ENCODE data around the gene ATRNL1.
"Not testable (repeated sequence)": the region's sequence is repeated elsewhere in the genome, so short reads cannot be mapped to it uniquely, and the experiment has no call there.

Gene ATRNL1

DNA sequence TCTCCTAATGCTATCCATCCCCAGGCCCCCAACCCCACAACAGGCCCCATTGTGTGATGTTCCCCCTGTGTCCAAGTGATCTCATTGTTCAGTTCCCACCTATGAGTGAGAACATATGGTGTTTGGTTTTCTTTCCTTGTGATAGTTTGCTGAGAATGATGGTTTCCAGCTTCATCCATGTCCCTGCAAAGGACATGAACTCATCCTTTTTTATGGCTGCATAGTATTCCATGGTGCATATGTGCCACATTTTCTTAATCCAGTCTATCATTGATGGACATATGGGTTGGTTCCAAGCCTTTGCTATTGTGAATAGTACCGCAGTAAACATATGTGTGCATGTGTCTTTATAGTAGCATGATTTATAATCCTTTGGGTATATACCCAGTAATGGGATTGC is 160.6 kb downstream of the ATRNL1 start:
- not testable (repeated sequence) for DNase-seq

DNA sequence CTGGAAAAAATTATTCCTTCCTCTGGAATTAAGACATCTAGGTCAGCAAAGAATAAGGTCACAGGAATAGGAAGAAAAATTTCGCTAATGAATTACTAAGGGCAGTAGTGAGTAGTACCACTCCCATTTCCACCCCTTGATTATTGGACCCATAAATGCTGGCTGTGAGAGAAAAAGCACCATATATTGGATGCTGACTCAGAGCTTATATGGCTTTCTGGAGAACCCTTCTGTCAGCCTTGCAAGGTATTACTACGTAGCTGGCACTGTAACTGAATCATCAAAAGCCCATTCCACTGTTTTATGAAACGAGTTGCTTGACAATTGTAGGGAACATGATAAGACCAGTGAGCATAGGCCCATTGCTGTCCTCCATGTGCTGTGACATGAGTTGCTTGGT is 179.3 kb downstream of the ATRNL1 start:
- DNase-seq = no peak

DNA sequence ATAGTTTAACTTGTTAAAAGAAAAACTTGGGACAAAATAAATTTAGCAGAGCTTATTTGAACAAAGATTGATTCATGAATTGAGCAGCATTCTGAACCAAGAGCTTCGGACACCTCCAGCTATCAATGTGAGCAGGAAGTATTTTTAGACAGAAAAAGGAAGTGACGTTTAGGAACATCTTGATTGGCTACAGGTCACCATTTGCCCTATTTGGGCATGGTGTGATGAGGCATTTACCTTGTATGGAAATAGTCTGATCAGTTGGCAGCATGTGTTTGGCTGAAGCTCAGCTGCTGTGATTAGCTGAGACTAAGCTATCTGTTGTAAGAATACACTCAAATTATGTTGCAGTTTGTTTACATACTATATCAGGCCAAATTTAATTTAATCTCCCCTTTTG is 185.1 kb downstream of the ATRNL1 start:
- DNase-seq = no peak

- DNase-seq = no peak
These were observed 202.1 kb downstream of the ATRNL1 start for GRCh38 chr10:115295213-115295805.

- no peak for DNase-seq
These were observed 206.9 kb downstream of the ATRNL1 start for GRCh38 chr10:115300080-115300479.

DNA sequence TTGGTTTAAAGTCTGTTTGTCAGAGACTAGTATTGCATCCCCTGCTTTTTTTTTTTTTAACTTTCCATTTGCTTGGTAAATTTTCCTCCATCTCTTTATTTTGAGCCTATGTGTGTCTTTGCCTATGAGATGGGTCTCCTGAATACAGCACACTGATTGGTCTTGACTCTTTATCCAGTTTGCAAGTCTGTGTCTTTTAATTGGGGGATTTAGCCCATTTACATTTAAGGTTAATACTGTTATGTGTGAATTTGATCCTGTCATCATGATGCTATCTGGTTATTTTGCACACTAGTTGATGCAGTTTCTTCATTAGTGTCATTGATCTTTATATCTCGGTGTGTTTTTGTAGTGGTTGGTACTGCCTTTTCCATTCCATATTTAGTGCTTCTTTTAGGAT is 226.5 kb downstream of the ATRNL1 start:
- not testable (repeated sequence) for DNase-seq

- no peak for DNase-seq
These were observed 228.2 kb downstream of the ATRNL1 start for GRCh38 chr10:115321360-115321759.

- DNase-seq = no peak
These were observed 235.2 kb downstream of the ATRNL1 start for GRCh38 chr10:115328331-115328730.

- DNase-seq = no peak
These were observed 242.2 kb downstream of the ATRNL1 start for GRCh38 chr10:115335366-115335765.

GRCh38 chr10:115355162-115355760 is 262.1 kb downstream of the ATRNL1 start:
- DNase-seq = no peak

DNA sequence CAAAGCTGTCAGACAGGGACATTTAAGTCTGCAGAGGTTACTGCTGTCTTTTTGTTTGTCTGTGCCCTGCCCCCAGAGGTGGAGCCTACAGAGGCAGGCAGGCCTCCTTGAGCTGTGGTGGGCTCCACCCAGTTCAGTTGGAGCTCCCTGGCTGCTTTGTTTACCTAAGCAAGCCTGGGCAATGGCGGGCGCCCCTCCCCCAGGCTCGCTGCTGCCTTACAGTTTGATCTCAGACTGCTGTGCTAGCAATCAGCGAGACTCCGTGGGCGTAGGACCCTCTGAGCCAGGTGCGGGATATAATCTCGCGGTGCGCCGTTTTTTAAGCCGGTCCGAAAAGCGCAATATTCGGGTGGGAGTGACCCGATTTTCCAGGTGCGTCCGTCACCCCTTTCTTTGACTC is 274.8 kb downstream of the ATRNL1 start:
- DNase-seq = not testable (repeated sequence)

- no peak for DNase-seq
These were observed 285.9 kb downstream of the ATRNL1 start for GRCh38 chr10:115379064-115379463.

GRCh38 chr10:115384665-115385064 is 291.5 kb downstream of the ATRNL1 start:
- DNase-seq = no peak

DNA sequence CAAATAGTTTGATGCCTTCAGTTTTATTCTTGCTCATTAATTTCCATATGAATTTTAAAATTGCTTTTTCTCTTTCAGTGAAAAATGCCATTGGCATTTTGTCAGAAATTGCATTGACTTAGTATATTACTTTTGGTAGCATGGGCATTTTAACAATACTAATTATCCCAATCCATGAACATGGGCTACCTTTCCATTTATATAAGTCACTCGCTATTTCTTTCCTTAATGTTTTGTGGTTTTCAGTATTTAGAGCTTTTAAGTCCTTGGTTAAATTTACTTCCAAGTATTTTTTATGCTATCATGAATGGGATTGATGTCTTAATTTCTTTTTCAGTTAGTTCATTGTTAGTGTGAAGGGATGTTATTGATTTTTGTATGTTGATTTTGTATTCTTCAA is 297.4 kb downstream of the ATRNL1 start:
- no peak for DNase-seq

- DNase-seq = no peak
These were observed 304.9 kb downstream of the ATRNL1 start for GRCh38 chr10:115398026-115398425.

GRCh38 chr10:115402699-115403098 is 309.5 kb downstream of the ATRNL1 start:
- DNase-seq = no peak

DNA sequence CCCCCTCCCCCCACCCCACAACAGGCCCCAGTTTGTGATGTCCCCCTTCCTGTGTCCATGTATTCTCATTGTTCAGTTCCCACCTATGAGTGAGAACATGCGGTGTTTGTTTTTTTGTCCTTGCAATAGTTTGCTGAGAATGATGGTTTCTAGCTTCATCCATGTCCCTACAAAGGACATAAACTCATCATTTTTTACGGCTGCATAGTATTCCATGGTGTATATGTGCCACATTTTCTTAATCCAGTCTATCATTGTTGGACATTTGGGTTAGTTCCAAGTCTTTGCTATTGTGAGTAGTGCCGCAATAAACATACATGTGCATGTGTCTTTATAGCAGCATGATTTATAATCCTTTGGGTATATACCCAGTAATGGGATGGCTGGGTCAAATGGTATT is 312.7 kb downstream of the ATRNL1 start:
- not testable (repeated sequence) for DNase-seq

GRCh38 chr10:115409347-115409746 is 316.2 kb downstream of the ATRNL1 start:
- no peak for DNase-seq

DNA sequence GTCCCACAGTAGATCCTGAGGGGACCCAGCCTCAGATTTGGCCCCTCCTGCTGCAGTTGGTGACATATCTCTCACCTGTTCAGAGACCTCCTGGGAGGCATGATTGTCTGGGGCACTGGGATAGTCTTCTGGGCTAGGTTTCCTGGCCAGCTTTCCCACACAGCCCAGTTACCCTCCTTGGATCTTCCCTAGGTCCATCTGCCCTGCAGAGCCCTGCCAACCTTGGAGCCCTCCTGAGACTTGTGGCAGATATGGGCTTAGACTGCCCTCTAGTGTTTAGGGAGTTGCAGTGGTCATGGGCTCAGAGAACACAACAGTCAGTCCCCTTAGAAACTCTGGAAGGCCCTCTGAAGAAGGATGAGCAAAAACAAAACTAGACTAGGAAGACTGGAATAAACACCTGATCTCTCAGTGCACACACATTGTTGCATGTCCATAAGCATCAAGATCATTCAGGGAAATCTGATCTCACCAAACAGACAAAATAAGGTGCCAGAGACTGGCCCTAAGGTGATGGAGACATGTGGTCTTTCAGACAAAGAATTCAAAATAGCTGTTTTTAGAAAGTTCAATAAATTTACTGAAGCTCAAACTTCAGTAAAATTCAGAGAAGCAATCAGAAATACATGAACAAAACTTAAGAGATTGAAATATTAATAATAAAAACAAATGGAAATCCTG is 324.6 kb downstream of the ATRNL1 start:
- DNase-seq = no peak

- DNase-seq = no peak
These were observed 329.5 kb downstream of the ATRNL1 start for GRCh38 chr10:115422624-115423023.

- no peak for DNase-seq
These were observed 334.4 kb downstream of the ATRNL1 start for GRCh38 chr10:115427611-115428010.

DNA sequence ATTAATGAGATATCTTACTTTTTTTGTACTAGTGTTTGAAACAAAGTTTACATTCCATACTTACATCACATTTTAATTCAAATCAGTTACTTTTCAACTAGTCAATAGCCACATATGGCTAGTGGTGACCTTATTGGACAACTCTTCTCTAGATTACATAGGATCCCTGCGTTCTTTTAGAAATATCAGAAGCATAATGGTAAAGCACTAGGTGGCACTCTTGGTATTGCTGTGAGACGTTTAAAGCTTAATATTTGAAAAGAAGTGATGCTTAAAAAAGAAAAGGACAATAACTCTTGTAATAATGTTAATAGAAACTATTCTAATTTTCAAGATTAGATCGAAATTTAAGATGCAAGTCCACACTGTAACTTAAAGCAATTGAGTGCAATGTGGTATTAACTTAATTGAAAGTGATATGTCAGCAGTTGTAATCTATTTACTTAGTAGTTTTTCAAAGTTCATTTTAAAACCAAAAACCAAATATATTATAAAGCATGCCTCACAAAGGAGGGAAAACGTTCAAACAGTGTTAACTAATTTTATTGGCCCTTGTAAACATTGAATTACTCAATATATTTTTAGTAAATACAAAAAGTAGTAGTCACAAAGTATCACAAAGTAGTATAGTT is 339.1 kb downstream of the ATRNL1 start:
- no peak for DNase-seq

DNA sequence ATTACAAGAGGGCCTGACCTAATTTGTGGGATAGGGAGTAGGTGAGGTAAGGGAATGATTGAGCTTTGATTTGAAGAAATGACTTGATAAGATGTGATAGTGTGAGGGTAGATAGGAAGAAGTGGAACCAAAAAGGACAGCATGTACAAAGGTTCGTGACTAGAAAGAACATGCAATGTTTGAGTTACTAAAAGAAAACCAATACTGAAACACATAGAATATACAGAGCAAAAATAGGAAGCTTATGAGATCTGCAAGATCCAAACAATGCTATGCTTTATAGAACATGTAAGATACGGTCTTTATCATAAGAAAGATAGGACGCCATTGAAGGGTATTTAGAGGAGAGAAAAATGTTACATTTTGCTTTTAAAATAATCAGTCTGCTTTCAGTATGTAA is 343.8 kb downstream of the ATRNL1 start:
- DNase-seq = no peak

DNA sequence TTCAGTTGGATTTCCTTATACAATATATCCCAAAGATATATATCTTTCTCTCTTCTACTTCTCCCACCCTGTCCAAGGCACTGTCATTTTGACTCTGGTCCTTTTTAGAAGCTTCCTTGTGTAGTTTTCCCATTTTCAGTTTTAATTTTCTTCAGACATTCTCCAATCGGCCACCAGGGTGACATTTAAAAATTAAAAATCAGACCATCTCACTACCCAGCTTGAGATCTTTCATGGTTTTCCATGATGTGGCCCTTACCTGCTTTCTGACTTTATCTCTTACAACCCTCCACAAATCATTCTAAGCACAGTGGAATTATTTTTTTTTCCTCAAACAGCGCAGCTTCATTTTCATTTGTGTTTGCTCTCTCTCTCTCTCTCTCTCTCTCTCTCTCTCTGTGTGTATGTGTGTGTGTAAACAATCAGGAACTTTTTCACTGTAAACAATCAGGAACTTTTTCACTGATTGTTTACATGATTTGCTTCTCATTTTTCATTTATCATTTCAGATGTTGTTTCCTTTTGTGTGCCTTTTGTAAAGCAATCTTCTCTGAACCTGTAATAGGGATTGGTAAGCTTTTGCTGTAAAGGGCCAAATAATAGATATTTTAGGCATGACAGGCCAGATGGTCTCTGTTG is 348.9 kb downstream of the ATRNL1 start:
- no peak for DNase-seq

Measured in CD4-positive, alpha-beta T cell treated with Interleukin-4 for 4 hours (primary cell).